Small intestine (tissue), 7 donors: ENCODE results near the gene LMAN2L. TPM values are rescaled to one million over a fixed set of nuclear protein-coding genes. Genes with fewer than 3 reads are reported as not detected.

ENCODE experiments used
- DNase-seq, 2 donors: peaks; one replicate each; pipeline versions ENCODE4 v3.0.0 to v3.0.0-alpha.2; 2013
- FAIRE-seq: peaks from 2 replicates; lab custom pipeline; 2012; peaks lifted over from hg19 to GRCh38; lab: Jason Lieb, UNC
- H3K27ac ChIP-seq, 3 donors: one replicate each; pipeline ENCODE4 v1.5.1; 2013; ENCODE audit warnings: low read length in 2 of 3, mild to moderate bottlenecking in 2 of 3, control low read depth in 1 of 3, inconsistent platforms in 1 of 3, low read depth in 1 of 3, moderate library complexity in 1 of 3
- H3K27me3 ChIP-seq, 3 donors: one replicate each; pipeline ENCODE4 v1.6.1; 2013; ENCODE audit warnings: low read length in 3 of 3, inconsistent platforms in 1 of 3; ENCODE audit not compliant: control insufficient read depth in 3 of 3, insufficient read depth in 3 of 3
- H3K36me3 ChIP-seq, 3 donors: one replicate each; pipeline ENCODE4 v1.6.1; 2013; ENCODE audit warnings: low read length in 3 of 3, inconsistent platforms in 1 of 3, low read depth in 1 of 3, mild to moderate bottlenecking in 1 of 3, moderate library complexity in 1 of 3; ENCODE audit not compliant: control insufficient read depth in 3 of 3, insufficient read depth in 2 of 3
- H3K4me1 ChIP-seq, 3 donors: one replicate each; pipeline ENCODE4 v1.6.1; 2013; ENCODE audit warnings: low read length in 2 of 3, inconsistent platforms in 1 of 3, low read depth in 1 of 3, mild to moderate bottlenecking in 1 of 3, moderate library complexity in 1 of 3; ENCODE audit not compliant: control insufficient read depth in 3 of 3, insufficient read depth in 2 of 3
- H3K4me3 ChIP-seq, 3 donors: one replicate each; pipeline ENCODE4 v1.5.1; 2013; ENCODE audit warnings: low read length in 3 of 3, control low read depth in 1 of 3, inconsistent platforms in 1 of 3, low read depth in 1 of 3, mild to moderate bottlenecking in 1 of 3, moderate library complexity in 1 of 3
- H3K9me3 ChIP-seq, 2 donors: one replicate each; pipeline ENCODE4 v1.6.1; 2013; ENCODE audit warnings: low read depth in 1 of 2, low read length in 1 of 2; ENCODE audit not compliant: control insufficient read depth in 2 of 2, insufficient read depth in 1 of 2
- WGBS, 3 donors: extraction: QIAGEN DNeasy Blood & Tissue Kit; methylation state at CpG; one replicate each; pipeline ENCODE4 v1.1.7; 2013; 5-methylcytosine and 5-hydroxymethylcytosine counted together
- polyA plus RNA-seq, 4 donors: library from polyadenylated mRNA; stranded (reverse) in 3 of 4; unstranded in 1 of 4; fragments of 200-250 nt in 3 of 4; fragments of 120-200 nt in 1 of 4; gene quantifications; one replicate each; pipeline versions ENCODE4 v1.2.1 to v1.2.3, GENCODE V29; 2013
- donor health status: healthy with polysubstance abuse.
- donor health status: control.
- donor health status: control.
- donor health status: Bipolar disorder and iron deficiency.
- donor health status: healthy.

Gene LMAN2L
- polyA plus RNA-seq, 4 donors: 3.5 to 31.1 (median 8.3) TPM

DNA sequence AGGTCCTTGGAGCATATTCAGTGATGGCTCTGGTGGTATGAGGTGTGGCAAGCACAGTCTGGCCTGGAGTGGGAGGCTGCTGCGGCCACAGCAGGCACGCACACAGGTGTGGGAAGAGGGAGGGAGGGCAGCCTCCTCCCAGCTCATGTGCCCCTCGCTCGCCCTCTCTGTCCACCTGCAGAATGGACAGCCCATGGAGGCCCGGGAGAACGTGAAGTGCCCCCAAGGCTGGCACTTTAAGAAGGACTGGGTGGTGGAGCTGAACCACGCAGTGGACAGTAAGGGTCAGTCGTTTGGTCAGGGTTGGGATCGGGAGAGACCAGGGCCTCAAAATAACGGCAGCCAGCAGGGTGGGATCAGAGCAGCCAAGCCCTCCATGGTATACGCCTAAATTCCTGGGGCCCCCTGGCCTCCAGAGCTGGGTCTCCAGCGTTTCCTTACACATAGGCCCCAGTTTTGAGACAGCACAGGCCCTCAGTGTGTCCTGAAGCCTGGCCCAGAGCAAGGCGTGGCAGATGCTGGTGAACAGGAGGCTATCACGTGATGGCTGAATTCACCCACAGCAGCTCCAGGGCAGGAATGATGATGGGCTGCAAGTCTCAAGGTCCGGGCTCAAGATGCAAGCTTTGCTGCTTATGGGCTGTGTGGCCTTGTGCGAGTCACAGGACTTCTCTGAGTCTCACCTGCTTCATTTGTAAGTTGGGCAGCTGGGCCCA is 49.4 kb downstream of the LMAN2L start:
- DNase-seq: peak in 1 of 2 donors; percentile 29
- Histone ChIP-seq H3K9me3 (no peaks in the 10 kb centered on the region), H3K27me3 (no peaks in the 10 kb centered on the region), H3K4me3 (no peak overlapping the region), H3K27ac (no peak overlapping the region), H3K36me3 (peaks cover 0 to 15% (median 0%) of the 10 kb centered on the region in 3 donors), H3K4me1 (peaks cover 0 to 10% (median 0%) of the 10 kb centered on the region in 3 donors)
- WGBS, 3 donors: 79 to 85% (median 85%) methylated on average over 15 to 16 of the region's 16 CpGs
- no peak for FAIRE-seq

DNA sequence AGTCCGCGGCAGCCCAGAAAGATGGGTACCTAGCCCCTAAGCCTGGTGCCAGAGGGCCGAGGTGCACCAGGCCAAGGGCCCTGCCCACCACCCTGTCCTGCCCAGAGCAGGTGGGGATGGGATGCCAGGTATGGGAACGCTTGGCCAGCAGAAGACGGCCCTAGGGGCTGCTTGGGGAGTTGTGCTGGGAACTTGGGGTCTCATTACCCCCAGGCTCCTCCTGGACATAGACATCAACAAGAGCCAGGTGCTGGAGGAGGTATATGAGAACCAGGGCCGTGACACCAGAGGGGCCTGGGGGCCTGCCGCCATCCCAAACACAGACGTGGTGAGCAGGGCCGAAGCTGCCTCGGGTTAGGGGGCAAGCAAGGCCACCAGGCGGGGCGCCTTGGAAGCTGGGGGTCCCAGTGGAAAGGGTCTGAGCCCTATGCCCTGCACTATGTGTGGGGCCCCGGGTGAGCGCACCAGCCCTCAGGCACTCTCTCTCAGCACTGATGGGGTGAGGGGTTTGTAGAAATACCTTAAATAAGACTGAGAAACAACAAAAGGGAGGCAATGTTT is 50.4 kb downstream of the LMAN2L start:
- FAIRE-seq (no peak), DNase-seq (no peak)
- Histone ChIP-seq H3K27me3 (no peaks in the 10 kb centered on the region), H3K4me3 (no peak overlapping the region), H3K36me3 (peaks cover 0 to 7% (median 0%) of the 10 kb centered on the region in 3 donors), H3K9me3 (no peaks in the 10 kb centered on the region), H3K27ac (no peak overlapping the region), H3K4me1 (peaks cover 0 to 17% (median 0%) of the 10 kb centered on the region in 3 donors)
- WGBS, 3 donors: 91 to 96% (median 93%) methylated on average over 14 of the region's 14 CpGs

DNA sequence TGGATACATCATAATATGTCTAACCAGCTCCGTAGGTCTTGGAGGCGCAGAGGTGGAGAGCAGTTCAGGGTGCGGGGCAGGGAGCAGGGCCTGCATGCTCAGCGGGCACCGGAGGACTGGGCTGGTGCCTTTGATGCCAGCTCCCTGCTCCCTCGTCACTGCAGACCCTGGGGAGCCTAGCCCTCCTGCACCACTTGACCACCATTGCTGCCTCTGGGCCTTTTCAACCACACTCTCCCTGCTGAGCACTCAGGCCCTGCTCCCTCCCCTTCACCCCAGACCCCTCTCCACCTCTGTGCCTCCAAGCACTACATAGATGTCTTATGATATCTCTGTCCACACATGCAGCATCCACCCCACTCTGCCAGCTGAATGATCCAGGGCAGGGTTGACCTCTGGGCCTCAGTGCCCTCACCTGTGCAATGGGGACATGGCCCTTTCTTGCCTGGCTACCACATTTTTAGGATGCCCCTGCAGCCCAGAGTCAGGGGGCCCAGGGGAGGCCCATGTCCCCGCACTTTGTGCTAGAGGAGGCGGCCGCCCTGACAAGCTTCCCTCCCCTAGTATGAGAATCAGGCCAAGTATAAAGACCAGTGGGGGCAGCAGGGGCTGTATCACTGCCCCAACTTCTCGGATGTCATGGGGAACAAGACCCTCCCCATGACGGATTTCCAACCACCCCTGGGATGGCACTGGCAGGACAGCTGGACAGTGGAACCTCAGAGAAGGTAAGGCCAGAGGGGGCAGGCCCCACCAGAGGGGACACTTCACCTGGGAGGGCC is 51.0 kb downstream of the LMAN2L start:
- Histone ChIP-seq H3K27me3 (no peaks in the 10 kb centered on the region), H3K9me3 (no peaks in the 10 kb centered on the region), H3K27ac (no peak overlapping the region), H3K4me1 (peaks cover 0 to 22% (median 0%) of the 10 kb centered on the region in 3 donors), H3K36me3 (peaks cover 0 to 2% (median 0%) of the 10 kb centered on the region in 3 donors), H3K4me3 (no peak overlapping the region)
- WGBS, 3 donors: 94 to 97% (median 95%) methylated on average over 10 to 11 of the region's 11 CpGs
- no peak for FAIRE-seq
- no peak for DNase-seq

DNA sequence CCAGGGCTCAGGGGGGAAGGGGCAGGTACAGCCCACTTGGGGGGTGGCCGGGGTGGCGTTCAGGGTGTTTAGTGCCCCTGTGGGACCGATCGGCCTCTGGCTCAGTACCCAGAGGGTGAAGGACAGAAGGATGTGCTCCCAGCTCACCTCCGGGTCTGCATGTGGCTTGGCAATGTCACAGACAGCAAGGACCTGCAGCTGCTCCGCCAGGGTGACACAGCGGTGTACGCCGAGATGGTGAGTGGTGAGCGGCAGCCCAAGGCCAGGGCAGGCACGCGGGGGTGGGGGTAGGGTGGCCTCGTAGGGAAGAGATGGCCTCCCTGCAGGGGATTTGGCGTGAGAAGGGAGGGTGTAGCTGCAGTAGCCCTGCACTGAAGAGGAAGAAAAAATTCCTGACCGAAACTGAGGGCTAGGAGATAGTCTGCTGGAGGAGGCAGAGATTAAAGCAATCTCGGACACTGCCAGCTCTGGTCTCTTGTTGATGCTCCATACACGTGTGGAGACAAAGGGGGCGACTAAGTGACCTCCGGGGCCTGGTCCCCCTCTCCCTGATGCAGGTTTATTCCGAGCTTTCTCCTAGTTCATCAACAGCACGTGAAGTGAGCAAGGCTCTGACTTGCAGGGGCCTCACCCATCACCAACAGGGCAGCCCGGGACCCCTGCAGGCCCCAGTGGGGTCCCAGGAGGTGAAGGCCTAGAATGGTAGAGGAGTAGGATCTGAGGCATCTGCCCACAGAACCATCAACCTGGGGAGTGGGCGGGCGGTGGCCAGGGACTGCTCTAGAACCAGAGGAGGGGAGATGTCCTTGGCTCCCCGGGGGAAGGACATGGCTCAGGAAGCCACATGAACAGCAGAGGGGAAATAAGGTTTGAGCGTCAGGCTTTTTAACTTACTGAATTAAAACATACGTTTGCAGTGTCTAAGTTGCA is 51.9 kb downstream of the LMAN2L start:
- H3K4me3 ChIP-seq: no peak overlapping the region
- WGBS, 3 donors: 87 to 90% (median 88%) methylated on average over 27 of the region's 27 CpGs
- no peaks in the 10 kb centered on the region for H3K27me3 ChIP-seq
- H3K27ac ChIP-seq: no peak overlapping the region
- H3K4me1 ChIP-seq: peaks cover 0 to 29% (median 0%) of the 10 kb centered on the region in 3 donors
- FAIRE-seq (no peak), DNase-seq (no peak)
- H3K9me3 ChIP-seq: no peaks in the 10 kb centered on the region
- peaks cover 0 to 2% (median 0%) of the 10 kb centered on the region in 3 donors for H3K36me3 ChIP-seq

DNA sequence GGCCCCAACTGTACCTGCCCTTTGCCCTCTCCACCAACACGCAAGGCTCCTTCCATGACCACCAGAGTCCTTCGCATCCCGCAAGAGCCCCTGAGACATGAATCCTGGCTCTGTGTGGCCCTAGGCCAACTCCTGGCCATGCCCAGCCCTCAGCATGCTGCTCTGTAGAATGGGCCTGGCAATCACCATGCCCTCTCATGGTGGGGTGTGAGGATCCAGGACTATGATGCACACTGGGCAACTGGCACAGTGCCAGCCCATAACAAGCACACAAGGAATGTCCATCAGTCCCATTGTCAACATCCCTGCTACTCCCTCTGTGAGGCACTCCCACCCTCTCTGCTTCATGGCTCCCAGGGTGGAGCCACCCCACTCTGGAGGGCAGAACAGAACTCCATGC is 52.6 kb downstream of the LMAN2L start:
- Histone ChIP-seq H3K4me1 (peaks cover 0 to 29% (median 0%) of the 10 kb centered on the region in 3 donors), H3K4me3 (no peak overlapping the region), H3K27me3 (no peaks in the 10 kb centered on the region), H3K36me3 (peaks cover 0 to 2% (median 0%) of the 10 kb centered on the region in 3 donors), H3K9me3 (no peaks in the 10 kb centered on the region), H3K27ac (no peak overlapping the region)
- DNase-seq: no peak
- WGBS, 3 donors: 94 to 96% (median 94%) methylated on average over 3 of the region's 3 CpGs
- no peak for FAIRE-seq

DNA sequence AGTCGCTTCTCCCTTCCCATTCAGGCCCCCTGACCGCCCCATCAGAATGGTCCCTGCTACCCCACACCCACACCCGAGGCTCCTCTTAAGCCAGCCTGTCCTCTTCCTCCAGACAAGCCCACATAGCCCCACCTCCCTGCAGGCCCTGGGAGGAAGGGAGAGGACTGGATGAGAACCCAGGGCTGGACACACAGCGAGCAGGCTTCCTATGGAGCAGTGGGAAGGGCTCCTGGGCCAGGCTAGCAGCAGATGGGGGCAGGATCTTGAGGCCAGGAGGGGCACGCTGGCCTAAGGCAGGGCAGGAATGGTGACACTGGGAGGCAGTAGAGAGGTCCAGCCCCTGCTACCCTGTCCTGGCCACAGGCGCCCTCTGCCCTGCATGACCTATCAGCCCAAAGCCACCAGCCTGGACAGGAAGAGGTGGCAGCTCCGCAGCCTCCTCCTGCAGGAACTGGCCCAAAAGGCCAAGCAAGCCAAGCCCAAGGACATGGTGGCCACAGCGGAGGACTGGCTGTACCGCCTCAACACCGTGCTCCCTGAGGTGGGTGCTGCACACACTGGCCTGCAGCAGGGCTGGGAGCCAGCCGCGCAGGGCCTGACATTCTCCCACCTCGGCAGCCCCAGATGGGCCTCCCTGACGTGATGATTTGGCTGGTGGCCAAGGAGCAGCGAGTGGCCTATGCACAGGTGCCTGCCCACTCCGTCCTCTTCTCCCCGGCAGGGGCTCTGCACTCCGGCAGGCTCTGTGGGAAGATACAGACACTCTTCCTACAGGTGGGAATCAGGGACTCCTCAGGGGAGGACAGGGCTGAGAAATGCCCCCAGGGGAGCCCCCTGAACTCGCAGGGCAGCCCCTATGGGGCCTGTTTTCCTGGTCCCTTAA is 54.0 kb downstream of the LMAN2L start:
- peaks cover 0 to 29% (median 0%) of the 10 kb centered on the region in 3 donors for H3K4me1 ChIP-seq
- WGBS, 3 donors: 52 to 59% (median 55%) methylated on average over 18 to 19 of the region's 19 CpGs
- no peaks in the 10 kb centered on the region for H3K36me3 ChIP-seq
- peak in 1 of 2 donors; percentile 90 for DNase-seq
- no peak for FAIRE-seq
- H3K27me3 ChIP-seq: no peaks in the 10 kb centered on the region
- H3K4me3 ChIP-seq: no peak overlapping the region
- H3K9me3 ChIP-seq: no peaks in the 10 kb centered on the region
- no peak overlapping the region for H3K27ac ChIP-seq

DNA sequence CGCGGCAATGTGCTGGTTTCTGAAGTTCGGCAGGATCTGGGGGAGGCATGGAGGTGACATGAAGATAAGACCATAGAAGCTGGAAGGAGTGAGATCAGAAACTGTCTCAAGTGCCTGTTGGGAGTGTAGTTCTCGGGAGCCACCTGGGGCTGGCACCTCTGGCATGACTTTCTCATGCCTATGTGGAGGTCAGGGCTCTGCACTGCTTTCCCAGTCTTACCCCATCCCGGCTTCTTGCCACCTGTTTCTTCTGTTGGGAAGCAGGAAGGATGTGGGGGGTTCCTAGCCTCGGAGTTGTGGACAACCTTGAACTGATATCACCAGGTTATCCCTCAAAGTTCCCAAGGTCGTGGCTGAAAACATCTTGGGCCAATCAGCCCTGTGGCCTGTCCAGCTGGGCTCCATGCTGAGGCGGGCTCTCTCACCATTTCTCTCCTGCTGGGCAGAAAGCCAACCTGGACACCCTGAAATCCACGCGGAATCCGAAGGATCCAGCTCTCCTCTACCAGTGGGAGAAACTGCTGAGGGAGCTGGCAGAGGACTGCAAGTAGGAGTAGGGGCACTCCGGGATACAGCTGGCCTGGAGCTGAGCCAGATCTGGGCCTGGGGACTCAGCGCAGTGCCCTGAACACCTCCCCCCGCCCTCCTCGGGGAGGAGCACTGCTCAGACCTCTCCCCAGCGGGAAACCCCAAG is 54.8 kb downstream of the LMAN2L start:
- H3K9me3 ChIP-seq: no peaks in the 10 kb centered on the region
- no peak overlapping the region for H3K27ac ChIP-seq
- H3K36me3 ChIP-seq: no peaks in the 10 kb centered on the region
- DNase-seq (peak in 1 of 2 donors; percentile 26), FAIRE-seq (no peak)
- 64 to 79% (median 66%) methylated on average over 15 to 16 of the region's 16 CpGs for WGBS, 3 donors
- no peaks in the 10 kb centered on the region for H3K27me3 ChIP-seq
- H3K4me3 ChIP-seq: no peak overlapping the region
- H3K4me1 ChIP-seq: peaks cover 0 to 29% (median 0%) of the 10 kb centered on the region in 3 donors
